ENCODE data around the gene HRH3. TPM values are rescaled to one million over a fixed set of nuclear protein-coding genes. Genes with fewer than 3 reads are reported as not detected.

HRH3 gene
- total RNA-seq, 1 experiment from 2014 or later, result not detected

GRCh38 chr20:62243906-62244515, 23.9 kb upstream of the HRH3 start:
- DNase-seq (ENCODE audit: low spot score), result no peak

- DNase-seq (ENCODE audit: low spot score), result no peak
Observed at GRCh38 chr20:62243106-62243505, 23.0 kb upstream of the HRH3 start.

GRCh38 chr20:62242176-62242575, 22.1 kb upstream of the HRH3 start:
- no peak for DNase-seq (ENCODE audit: low spot score)

- no peak for DNase-seq (ENCODE audit: low spot score)
Observed at GRCh38 chr20:62241506-62241905, 21.4 kb upstream of the HRH3 start.

GRCh38 chr20:62240020-62240685, 20.1 kb upstream of the HRH3 start:
- no peak for DNase-seq (ENCODE audit: low spot score)

GRCh38 chr20:62239278-62239879, 19.3 kb upstream of the HRH3 start:
- DNase-seq (ENCODE audit: low spot score), result no peak

GRCh38 chr20:62238569-62239277, 18.6 kb upstream of the HRH3 start:
- no peak for DNase-seq (ENCODE audit: low spot score)

GRCh38 chr20:62237801-62238568, 17.9 kb upstream of the HRH3 start, which contains the start of gene OSBPL2:
Gene OSBPL2, plus strand, starts transcription at chr20:62238521. Its CDS starts 17,664 bp downstream, at chr20:62256185.
- DNase-seq (ENCODE audit: low spot score), result peak; percentile 96

GRCh38 chr20:62237514-62237800, 17.4 kb upstream of the HRH3 start:
- no peak for DNase-seq (ENCODE audit: low spot score)

- no peak for DNase-seq (ENCODE audit: low spot score)
Observed at GRCh38 chr20:62236766-62237513, 16.9 kb upstream of the HRH3 start.

- no peak for DNase-seq (ENCODE audit: low spot score)
Observed at GRCh38 chr20:62236200-62236599, 16.1 kb upstream of the HRH3 start.

- no peak for DNase-seq (ENCODE audit: low spot score)
Observed at GRCh38 chr20:62235777-62236157, 15.7 kb upstream of the HRH3 start.

GRCh38 chr20:62235001-62235776, 15.1 kb upstream of the HRH3 start:
- DNase-seq (ENCODE audit: low spot score), result no peak

- DNase-seq (ENCODE audit: low spot score), result no peak
Observed at GRCh38 chr20:62234339-62234738, 14.3 kb upstream of the HRH3 start.

GRCh38 chr20:62233684-62234083, 13.6 kb upstream of the HRH3 start:
- no peak for DNase-seq (ENCODE audit: low spot score)

GRCh38 chr20:62232770-62233645, 12.9 kb upstream of the HRH3 start:
- no peak for DNase-seq (ENCODE audit: low spot score)

- no peak for DNase-seq (ENCODE audit: low spot score)
Observed at GRCh38 chr20:62232194-62232593, 12.1 kb upstream of the HRH3 start.

- no peak for DNase-seq (ENCODE audit: low spot score)
Observed at GRCh38 chr20:62231292-62231691, 11.2 kb upstream of the HRH3 start.

- no peak for DNase-seq (ENCODE audit: low spot score)
Observed at GRCh38 chr20:62230696-62231095, 10.6 kb upstream of the HRH3 start.

- DNase-seq (ENCODE audit: low spot score), result no peak
Observed at GRCh38 chr20:62230276-62230675, 10.2 kb upstream of the HRH3 start.
